Panc1 (cell line): ENCODE results near the gene MYO7A. TPM values are rescaled to one million over a fixed set of nuclear protein-coding genes. Genes with fewer than 3 reads are reported as not detected.
A peak's percentile ranks its signal among the peaks of the same experiment; 100 is the strongest.

ENCODE experiments used
- ATAC-seq: fragments of 200-7000 bp; cut with Tn5 transposase; 2 replicates; pipeline ENCODE4 v1.9.1; 2020; ENCODE audit warnings: mild to moderate bottlenecking, moderate library complexity
- BruUV-seq: library from RNA; stranded (reverse); fragments of 400-500 nt; replicated peaks from 2 replicates; lab custom pipeline; 2021; lab: Mats Ljungman, UMichigan
- CTCF ChIA-PET: fragments of 300-600 bp; sonication (Branson Sonifier 250); formaldehyde crosslinking; loops from one replicate; lab custom pipeline; 2022; ENCODE audit warnings: antibody characterized with exemption; lab: Charles Lee
- POLR2A ChIA-PET: fragments of 300-600 bp; sonication (Branson Sonifier 250); formaldehyde crosslinking; loops from one replicate; lab custom pipeline; 2022; ENCODE audit warnings: antibody characterized with exemption; lab: Charles Lee
- DNase-seq: peaks from one replicate; pipeline ENCODE4 v3.0.0-alpha.2; 2010; ENCODE audit warnings: low read depth, low spot score
- H3K27ac ChIP-seq: 2 replicates; pipeline ENCODE4 v1.5.1; 2011; ENCODE audit warnings: mild to moderate bottlenecking, low read length, inconsistent platforms
- H3K27me3 ChIP-seq: fragments of 200-500 bp; sonication (Bioruptor generic); 2 replicates; pipeline ENCODE4 v1.6.0; 2014; ENCODE audit warnings: low read length, inconsistent platforms; ENCODE audit not compliant: control insufficient read depth, insufficient read depth
- H3K36me3 ChIP-seq: fragments of 200-500 bp; sonication (Bioruptor generic); 2 replicates; pipeline ENCODE4 v1.5.1; 2014; ENCODE audit warnings: inconsistent platforms, mild to moderate bottlenecking, low read length, moderate library complexity; ENCODE audit not compliant: control insufficient read depth, insufficient read depth
- H3K4me1 ChIP-seq: 2 replicates; pipeline ENCODE4 v1.5.1; 2011; ENCODE audit warnings: inconsistent platforms, mild to moderate bottlenecking, low read length, moderate library complexity; ENCODE audit not compliant: control insufficient read depth, insufficient read depth
- H3K4me3 ChIP-seq, 2 experiments: 2 replicates each; pipeline ENCODE4 v1.5.1; 2011 to 2012; ENCODE audit warnings: low read depth in 2 of 2, low read length in 2 of 2, mild to moderate bottlenecking in 2 of 2, inconsistent platforms in 1 of 2, moderate library complexity in 1 of 2
- H3K9me3 ChIP-seq: fragments of 200-500 bp; sonication (Bioruptor generic); 2 replicates; pipeline ENCODE4 v1.5.1; 2014; ENCODE audit warnings: low read depth, mild to moderate bottlenecking, inconsistent platforms, low read length, moderate library complexity; ENCODE audit not compliant: control insufficient read depth, insufficient read depth
- POLR2AphosphoS5 ChIP-seq: IDR thresholded peaks from 2 replicates; pipeline ENCODE4 v1.6.1; 2012; ENCODE audit warnings: mild to moderate bottlenecking, low read depth, low read length, moderate library complexity
- SIN3A ChIP-seq: IDR thresholded peaks from 2 replicates; pipeline ENCODE4 v1.6.1; 2012; ENCODE audit warnings: low read depth, mild to moderate bottlenecking, low read length, moderate library complexity, borderline replicate concordance; ENCODE audit not compliant: insufficient read depth
- TCF7L2 ChIP-seq: IDR thresholded peaks from 2 replicates; pipeline ENCODE4 v1.6.1; 2011; ENCODE audit warnings: mild to moderate bottlenecking, low read depth, low read length, inconsistent platforms
- in situ Hi-C: cut with HindIII; loops from 2 replicates; pipeline ENCODE4 v1.10.0; 2016; ENCODE audit warnings: low sequenced_read_pairs, low pct_unique_long_range_greater_than_20kb
- intact Hi-C: fragments of 100-400 bp; cut with micrococcal nuclease; formaldehyde crosslinking; loops from one replicate; pipeline ENCODE4 v1.10.0; 2022; ENCODE audit not compliant: unreplicated experiment
- total RNA-seq: library from RNA; stranded (reverse); gene quantifications from one replicate; pipeline ENCODE4 v1.2.1, GENCODE V29; 2021; ENCODE audit not compliant: unreplicated experiment
- TF ChIP-seq, protein P1 (sequence below), 2 experiments: IDR thresholded peaks; 2 replicates each; pipeline ENCODE4 v1.6.1; 2011 to 2012; ENCODE audit warnings: low read depth in 2 of 2, control low read depth in 1 of 2, low read length in 1 of 2, mild to moderate bottlenecking in 1 of 2, moderate library complexity in 1 of 2; ENCODE audit not compliant: insufficient read depth in 1 of 2
- TF ChIP-seq, protein P2 (sequence below): fragments of 450-650 bp; IDR thresholded peaks from 2 replicates; pipeline ENCODE4 v1.5.1; 2017; ENCODE audit warnings: mild to moderate bottlenecking

MYO7A gene
- total RNA-seq, 1 experiment from 2014 or later: 1.3 TPM

DNA sequence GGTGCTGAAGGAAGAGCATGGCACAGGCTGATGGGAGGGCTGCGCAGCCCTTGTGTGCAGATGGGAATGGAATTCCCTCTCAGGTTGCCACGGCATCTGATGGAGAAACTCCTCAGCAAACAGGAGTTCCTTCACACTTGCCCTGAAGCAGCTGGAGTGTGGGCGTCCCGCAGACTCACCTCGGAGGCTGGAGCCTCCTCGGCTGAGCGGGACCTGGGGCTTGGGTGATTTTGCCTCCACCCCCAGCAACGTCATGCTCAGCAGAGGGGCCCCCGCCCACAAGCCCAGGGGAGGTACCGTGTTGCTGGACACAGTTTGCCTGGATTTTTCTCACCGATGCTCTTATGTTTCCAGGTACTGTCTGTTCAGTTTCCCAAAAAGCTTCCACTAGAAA lies 63.4 kb downstream of the MYO7A start:
- H3K27ac ChIP-seq: no peak overlapping the region
- BruUV-seq: no TSS peak
- intact Hi-C loops: no loop called here
- in situ Hi-C loops: no loop called here
- ChIA-PET POLR2A (no interaction called here), CTCF (no interaction called here)
- no peaks in the 10 kb centered on the region for H3K9me3 ChIP-seq
- no peak for DNase-seq
- no peaks in the 10 kb centered on the region for H3K27me3 ChIP-seq
- TF ChIP-seq TCF7L2: no peak
- H3K36me3 ChIP-seq: no peaks in the 10 kb centered on the region
- peak; percentile 57 for ATAC-seq
- H3K4me3 ChIP-seq: peak overlapping the region; percentile 32 to 69
- no peaks in the 10 kb centered on the region for H3K4me1 ChIP-seq

DNA sequence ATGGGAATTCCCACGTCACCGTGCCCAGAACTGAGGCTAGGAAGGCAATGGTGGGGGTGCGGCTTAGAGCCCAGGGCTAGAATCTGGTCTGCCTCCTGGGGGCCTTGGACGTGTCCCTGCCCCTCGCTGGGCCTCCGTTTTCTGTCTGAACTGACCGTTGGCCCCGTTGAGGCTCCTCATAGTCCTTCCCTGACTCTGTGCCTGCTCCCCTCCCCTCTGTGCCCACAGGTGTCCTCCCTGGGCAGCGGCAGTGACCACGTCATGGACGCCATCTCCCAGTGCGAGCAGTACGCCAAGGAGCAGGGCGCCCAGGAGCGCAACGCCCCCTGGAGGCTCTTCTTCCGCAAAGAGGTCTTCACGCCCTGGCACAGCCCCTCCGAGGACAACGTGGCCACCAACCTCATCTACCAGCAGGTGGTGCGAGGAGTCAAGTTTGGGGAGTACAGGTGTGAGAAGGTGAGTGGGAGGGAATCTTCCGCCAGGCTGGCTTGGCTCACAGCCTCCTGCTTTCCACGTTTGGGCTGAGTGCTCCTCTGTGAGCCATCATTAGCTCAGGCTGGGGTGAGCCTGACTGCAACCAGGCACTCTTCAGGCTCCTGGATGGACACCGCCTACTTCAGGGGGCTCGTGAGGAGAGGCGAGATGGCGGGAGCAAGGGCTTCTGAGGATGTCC lies 63.9 kb downstream of the MYO7A start:
- no TSS peak for BruUV-seq
- no peaks in the 10 kb centered on the region for H3K36me3 ChIP-seq
- ChIA-PET CTCF (interaction anchor here (0.6 kb wide), 1 partner anchor 144 kb away, joined by 4 read pairs; no protein-coding TSS in a partner anchor), POLR2A (no interaction called here)
- no peaks in the 10 kb centered on the region for H3K4me1 ChIP-seq
- DNase-seq (peak; percentile 46), ATAC-seq (peak; percentile 92)
- no peaks in the 10 kb centered on the region for H3K27me3 ChIP-seq
- TF ChIP-seq, protein P1, sequence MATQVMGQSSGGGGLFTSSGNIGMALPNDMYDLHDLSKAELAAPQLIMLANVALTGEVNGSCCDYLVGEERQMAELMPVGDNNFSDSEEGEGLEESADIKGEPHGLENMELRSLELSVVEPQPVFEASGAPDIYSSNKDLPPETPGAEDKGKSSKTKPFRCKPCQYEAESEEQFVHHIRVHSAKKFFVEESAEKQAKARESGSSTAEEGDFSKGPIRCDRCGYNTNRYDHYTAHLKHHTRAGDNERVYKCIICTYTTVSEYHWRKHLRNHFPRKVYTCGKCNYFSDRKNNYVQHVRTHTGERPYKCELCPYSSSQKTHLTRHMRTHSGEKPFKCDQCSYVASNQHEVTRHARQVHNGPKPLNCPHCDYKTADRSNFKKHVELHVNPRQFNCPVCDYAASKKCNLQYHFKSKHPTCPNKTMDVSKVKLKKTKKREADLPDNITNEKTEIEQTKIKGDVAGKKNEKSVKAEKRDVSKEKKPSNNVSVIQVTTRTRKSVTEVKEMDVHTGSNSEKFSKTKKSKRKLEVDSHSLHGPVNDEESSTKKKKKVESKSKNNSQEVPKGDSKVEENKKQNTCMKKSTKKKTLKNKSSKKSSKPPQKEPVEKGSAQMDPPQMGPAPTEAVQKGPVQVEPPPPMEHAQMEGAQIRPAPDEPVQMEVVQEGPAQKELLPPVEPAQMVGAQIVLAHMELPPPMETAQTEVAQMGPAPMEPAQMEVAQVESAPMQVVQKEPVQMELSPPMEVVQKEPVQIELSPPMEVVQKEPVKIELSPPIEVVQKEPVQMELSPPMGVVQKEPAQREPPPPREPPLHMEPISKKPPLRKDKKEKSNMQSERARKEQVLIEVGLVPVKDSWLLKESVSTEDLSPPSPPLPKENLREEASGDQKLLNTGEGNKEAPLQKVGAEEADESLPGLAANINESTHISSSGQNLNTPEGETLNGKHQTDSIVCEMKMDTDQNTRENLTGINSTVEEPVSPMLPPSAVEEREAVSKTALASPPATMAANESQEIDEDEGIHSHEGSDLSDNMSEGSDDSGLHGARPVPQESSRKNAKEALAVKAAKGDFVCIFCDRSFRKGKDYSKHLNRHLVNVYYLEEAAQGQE (IDR thresholded peaks at IDR 0.05; ENCODE audit: insufficient read depth in 1 of 2, low read depth in 2 of 2, low read length in 1 of 2): no peak
- 0 out of 2 replicates have a peak, but pooled peaks have one; percentile 19 for TF ChIP-seq TCF7L2
- TF ChIP-seq, protein P2, sequence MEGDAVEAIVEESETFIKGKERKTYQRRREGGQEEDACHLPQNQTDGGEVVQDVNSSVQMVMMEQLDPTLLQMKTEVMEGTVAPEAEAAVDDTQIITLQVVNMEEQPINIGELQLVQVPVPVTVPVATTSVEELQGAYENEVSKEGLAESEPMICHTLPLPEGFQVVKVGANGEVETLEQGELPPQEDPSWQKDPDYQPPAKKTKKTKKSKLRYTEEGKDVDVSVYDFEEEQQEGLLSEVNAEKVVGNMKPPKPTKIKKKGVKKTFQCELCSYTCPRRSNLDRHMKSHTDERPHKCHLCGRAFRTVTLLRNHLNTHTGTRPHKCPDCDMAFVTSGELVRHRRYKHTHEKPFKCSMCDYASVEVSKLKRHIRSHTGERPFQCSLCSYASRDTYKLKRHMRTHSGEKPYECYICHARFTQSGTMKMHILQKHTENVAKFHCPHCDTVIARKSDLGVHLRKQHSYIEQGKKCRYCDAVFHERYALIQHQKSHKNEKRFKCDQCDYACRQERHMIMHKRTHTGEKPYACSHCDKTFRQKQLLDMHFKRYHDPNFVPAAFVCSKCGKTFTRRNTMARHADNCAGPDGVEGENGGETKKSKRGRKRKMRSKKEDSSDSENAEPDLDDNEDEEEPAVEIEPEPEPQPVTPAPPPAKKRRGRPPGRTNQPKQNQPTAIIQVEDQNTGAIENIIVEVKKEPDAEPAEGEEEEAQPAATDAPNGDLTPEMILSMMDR: peak; percentile 99
- no peak for TF ChIP-seq POLR2AphosphoS5
- no peak for TF ChIP-seq SIN3A
- peak overlapping the region; percentile 32 to 69 for H3K4me3 ChIP-seq
- no peaks in the 10 kb centered on the region for H3K9me3 ChIP-seq
- H3K27ac ChIP-seq: no peak overlapping the region
- intact Hi-C loops (loop anchor here (1.0 to 2.0 kb wide), 2 partner anchors 65 to 357 kb away; no protein-coding TSS in a partner anchor), in situ Hi-C loops (no loop called here)

DNA sequence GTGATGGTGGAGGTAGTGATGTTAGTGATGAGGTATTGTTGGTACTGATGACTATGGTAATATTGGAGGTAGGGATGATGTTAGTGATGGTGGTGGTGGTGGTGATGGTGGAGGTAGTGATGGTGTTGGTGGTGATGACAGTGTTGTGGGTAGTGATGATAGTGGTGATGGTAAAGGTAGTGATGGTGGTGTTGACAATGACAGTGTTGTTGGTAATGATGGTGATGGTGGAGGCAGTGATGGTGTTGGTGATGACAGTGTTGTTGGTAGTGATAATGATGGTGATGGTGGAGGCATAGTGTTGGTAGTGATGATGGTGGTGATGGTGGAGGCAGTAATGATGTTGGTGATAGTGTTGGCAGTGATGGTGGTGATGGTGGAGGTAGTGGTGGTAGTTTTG lies 65.1 kb downstream of the MYO7A start:
- CTCF ChIA-PET: no interaction called here
- ATAC-seq (no peak), DNase-seq (no peak)
- Histone ChIP-seq H3K27ac (no peak overlapping the region), H3K4me1 (no peaks in the 10 kb centered on the region), H3K4me3 (no peak overlapping the region), H3K9me3 (no peaks in the 10 kb centered on the region), H3K36me3 (no peaks in the 10 kb centered on the region), H3K27me3 (no peaks in the 10 kb centered on the region)
- BruUV-seq: no TSS peak
- POLR2A ChIA-PET: no interaction called here
- TF ChIP-seq SIN3A: no peak
- no peak for TF ChIP-seq POLR2AphosphoS5
- TF ChIP-seq TCF7L2: no peak
- TF ChIP-seq, protein P2: no peak
- TF ChIP-seq, protein P1 (IDR thresholded peaks at IDR 0.05; ENCODE audit: insufficient read depth in 1 of 2, low read depth in 2 of 2, low read length in 1 of 2): no peak
- intact Hi-C loops: loop anchor here (2.0 kb wide), 1 partner anchor 356 kb away; no protein-coding TSS in a partner anchor
- in situ Hi-C loops: no loop called here
